Measurements from ENCODE around the gene TRIM75. TPM values are rescaled to one million over a fixed set of nuclear protein-coding genes. Genes with fewer than 3 reads are reported as not detected.

TRIM75 gene
- total RNA-seq (2013): not detected
- not detected for polyA plus RNA-seq
- not detected in 2 replicates for polyA minus RNA-seq
- total RNA-seq: 0 to 0.35 (median 0) reads per million in 11 experiments

- intact Hi-C loops (cut with micrococcal nuclease): no loop called here
- H4K20me1 ChIP-seq (ENCODE audit: insufficient read depth, low read length): no peaks in the 10 kb centered on the region
- no peaks in the 10 kb centered on the region for H3K9me3 ChIP-seq (replicated peaks in 1 of 2; ENCODE audit: control insufficient read depth in 1 of 2, insufficient read depth in 1 of 2, low read length in 2 of 2)
- no peaks in the 10 kb centered on the region for H3K79me2 ChIP-seq (ENCODE audit: insufficient read depth, low read length)
- TF ChIP-seq CTCF (IDR thresholded peaks at IDR 0.05): no peak
- peak within 1 kb of the TSS in 1 of 7 donors; percentile 64 for H3K27ac Mint-ChIP-seq
- no peak within 1 kb of the TSS for H3K4me2 ChIP-seq (replicated peaks; ENCODE audit: extremely low read depth, low read length, poor library complexity, severe bottlenecking)
- H3K4me1 Mint-ChIP-seq: no peaks in the 10 kb centered on the region
- H3K9me3 Mint-ChIP-seq: no peaks in the 10 kb centered on the region
- H3K4me3 Mint-ChIP-seq: no peak within 1 kb of the TSS
- peaks cover 2 to 8% (median 5%) of the 10 kb centered on the region in 3 donors for H3K27me3 Mint-ChIP-seq (ENCODE audit: low read depth in 3 of 3)
- H3K9ac ChIP-seq (ENCODE audit: insufficient read depth, low read length, poor library complexity, severe bottlenecking): no peak within 1 kb of the TSS
- no peak within 1 kb of the TSS for H3K4me3 ChIP-seq (replicated peaks in 1 of 3; ENCODE audit: low read depth in 2 of 3, low read length in 3 of 3)
- no peaks in the 10 kb centered on the region for H3K4me1 ChIP-seq (ENCODE audit: control insufficient read depth in 1 of 2, insufficient read depth in 2 of 2, low read length in 2 of 2)
- DNase-seq: no peak
- no peak within 1 kb of the TSS for H2AFZ ChIP-seq (ENCODE audit: insufficient read depth, low read depth, low read length, poor library complexity, severe bottlenecking)
- no peaks in the 10 kb centered on the region for H3K36me3 Mint-ChIP-seq
- 77% methylated on average over 5 of the region's 6 CpGs for WGBS (ENCODE audit: insufficient coverage)
- H3K27me3 ChIP-seq (ENCODE audit: control insufficient read depth in 2 of 2, insufficient read depth in 2 of 2, low read length in 2 of 2): no peaks in the 10 kb centered on the region
- no peak within 1 kb of the TSS for H3K27ac ChIP-seq (ENCODE audit: low read depth in 1 of 2, low read length in 2 of 2)
- no peaks in the 10 kb centered on the region for H3K36me3 ChIP-seq (replicated peaks in 1 of 2; ENCODE audit: control insufficient read depth in 1 of 2, insufficient read depth in 2 of 2, low read length in 2 of 2)
These were observed at the start of gene TRIM75 for GRCh38 chr4:165053645-165054044. Gene TRIM75, plus strand, starts transcription at chr4:165053866. Its CDS starts 5,282 bp downstream, at chr4:165059148.

- intact Hi-C loops (cut with micrococcal nuclease): no loop called here
These were observed 48.2 kb upstream of the TRIM75 start for GRCh38 chr4:165005352-165005925.

More at GRCh38 chr4:165005352-165005925, 48.2 kb upstream of the TRIM75 start:
- no peaks in the 10 kb centered on the region for H3K36me3 Mint-ChIP-seq
- no peaks in the 10 kb centered on the region for H3K4me1 Mint-ChIP-seq
- no peak for DNase-seq
- no peak overlapping the region for H3K4me2 ChIP-seq (replicated peaks; ENCODE audit: extremely low read depth, low read length, poor library complexity, severe bottlenecking)
- H3K4me1 ChIP-seq (ENCODE audit: control insufficient read depth in 1 of 2, insufficient read depth in 2 of 2, low read length in 2 of 2): no peaks in the 10 kb centered on the region
- H3K4me3 Mint-ChIP-seq: no peak overlapping the region
- no peak overlapping the region for H3K9ac ChIP-seq (ENCODE audit: insufficient read depth, low read length, poor library complexity, severe bottlenecking)
- WGBS (ENCODE audit: insufficient coverage): 88% methylated on average over 4 of the region's 6 CpGs
- no peaks in the 10 kb centered on the region for H3K36me3 ChIP-seq (replicated peaks in 1 of 2; ENCODE audit: control insufficient read depth in 1 of 2, insufficient read depth in 2 of 2, low read length in 2 of 2)
- H3K27me3 ChIP-seq (ENCODE audit: control insufficient read depth in 2 of 2, insufficient read depth in 2 of 2, low read length in 2 of 2): no peaks in the 10 kb centered on the region
- H3K27ac Mint-ChIP-seq: no peak overlapping the region
- H4K20me1 ChIP-seq (ENCODE audit: insufficient read depth, low read length): no peaks in the 10 kb centered on the region
- no peak for TF ChIP-seq CTCF (IDR thresholded peaks at IDR 0.05)
- no peaks in the 10 kb centered on the region for H3K9me3 ChIP-seq (replicated peaks in 1 of 2; ENCODE audit: control insufficient read depth in 1 of 2, insufficient read depth in 1 of 2, low read length in 2 of 2)
- peaks cover 0 to 7% (median 4%) of the 10 kb centered on the region in 3 donors for H3K27me3 Mint-ChIP-seq (ENCODE audit: low read depth in 3 of 3)
- H3K9me3 Mint-ChIP-seq: peaks cover 0 to 3% (median 0%) of the 10 kb centered on the region in 7 donors
- no peak overlapping the region for H2AFZ ChIP-seq (ENCODE audit: insufficient read depth, low read depth, low read length, poor library complexity, severe bottlenecking)
- H3K27ac ChIP-seq (ENCODE audit: low read depth in 1 of 2, low read length in 2 of 2): no peak overlapping the region
- H3K79me2 ChIP-seq (ENCODE audit: insufficient read depth, low read length): no peaks in the 10 kb centered on the region
- no peak overlapping the region for H3K4me3 ChIP-seq (replicated peaks in 1 of 3; ENCODE audit: low read depth in 2 of 3, low read length in 3 of 3)
